CD4-positive, alpha-beta T cell treated with Interleukin-1 beta for 1 hour (primary cell): ENCODE results near the gene GRAMD1B.

Experiments used
- DNase-seq, 2 donors: peaks; one replicate each; pipeline ENCODE4 v3.0.0-alpha.2; 2020 to 2022

GRAMD1B gene

DNA sequence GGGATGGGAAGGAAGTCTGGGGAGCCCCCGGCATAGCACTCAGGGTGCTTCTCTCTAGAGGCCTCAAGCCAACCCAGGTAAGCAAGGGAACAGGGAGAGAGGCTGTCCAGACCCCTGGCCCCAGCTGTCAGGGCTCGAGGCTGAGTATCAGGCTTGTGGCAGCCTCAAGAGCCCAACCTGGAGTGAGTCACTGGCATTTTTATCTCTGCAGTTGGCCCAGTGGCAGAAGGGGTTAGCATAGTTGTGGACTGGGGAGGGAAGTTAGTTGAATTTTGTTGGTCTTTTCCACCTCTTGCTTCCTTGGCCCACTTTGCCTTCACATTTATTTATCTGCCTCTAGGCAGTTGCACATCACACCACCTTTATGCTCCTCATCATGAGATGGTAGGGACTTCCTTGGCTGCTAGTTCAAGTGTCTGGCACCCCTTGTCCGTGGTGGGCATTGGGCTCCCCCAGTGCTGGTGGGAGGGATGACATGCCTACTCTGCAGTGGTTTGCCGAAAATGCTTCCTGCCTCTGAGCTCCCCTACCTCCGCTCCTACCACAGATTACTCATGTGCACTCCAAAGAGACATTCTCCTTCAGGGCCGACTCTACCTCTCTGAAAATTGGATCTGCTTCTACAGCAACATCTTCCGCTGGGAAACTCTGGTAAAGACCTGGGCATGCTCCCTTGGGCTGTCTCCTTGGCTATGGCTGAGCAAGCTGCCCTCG, 164.3 kb downstream of the GRAMD1B start:
- no peak for DNase-seq

DNA sequence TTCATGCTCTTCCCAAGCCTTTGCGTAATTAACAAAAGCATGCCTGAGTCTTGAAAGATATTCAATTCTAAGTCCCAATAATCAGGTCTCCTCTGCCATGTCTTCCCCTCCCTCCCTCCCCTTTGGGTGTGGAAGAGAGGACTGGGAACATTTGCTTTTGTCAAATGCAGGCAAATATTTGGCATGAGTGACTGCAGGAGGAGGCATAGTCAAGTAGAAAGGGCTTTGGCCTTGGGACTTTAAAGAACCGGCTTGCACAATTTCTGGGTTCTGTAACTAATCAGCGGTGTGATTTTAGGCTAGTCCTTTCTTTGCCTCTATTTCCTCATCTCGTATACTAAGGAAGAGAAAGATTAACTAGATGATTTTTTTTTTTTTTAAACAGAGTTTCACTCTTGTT, 164.9 kb downstream of the GRAMD1B start:
- no peak for DNase-seq

DNA sequence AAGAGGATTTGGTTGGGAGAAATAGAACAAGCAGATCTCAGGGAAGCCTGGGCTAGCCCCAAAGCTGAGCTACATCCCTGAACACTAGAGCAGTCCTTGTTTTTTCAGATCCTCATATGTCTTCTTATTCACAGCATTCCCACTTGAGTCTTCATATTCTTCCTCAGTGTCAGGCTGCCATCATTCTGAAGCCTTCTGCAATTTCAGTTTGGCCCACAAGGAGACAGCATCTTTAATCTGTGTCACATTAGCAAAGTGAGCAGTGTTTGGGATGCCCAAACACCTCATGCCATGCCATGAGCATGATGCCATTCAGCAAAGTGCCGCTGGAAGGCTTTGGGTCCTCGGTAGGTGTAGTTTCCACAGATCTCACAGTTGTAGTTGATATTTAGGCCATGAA, 167.8 kb downstream of the GRAMD1B start:
- DNase-seq: no peak

DNA sequence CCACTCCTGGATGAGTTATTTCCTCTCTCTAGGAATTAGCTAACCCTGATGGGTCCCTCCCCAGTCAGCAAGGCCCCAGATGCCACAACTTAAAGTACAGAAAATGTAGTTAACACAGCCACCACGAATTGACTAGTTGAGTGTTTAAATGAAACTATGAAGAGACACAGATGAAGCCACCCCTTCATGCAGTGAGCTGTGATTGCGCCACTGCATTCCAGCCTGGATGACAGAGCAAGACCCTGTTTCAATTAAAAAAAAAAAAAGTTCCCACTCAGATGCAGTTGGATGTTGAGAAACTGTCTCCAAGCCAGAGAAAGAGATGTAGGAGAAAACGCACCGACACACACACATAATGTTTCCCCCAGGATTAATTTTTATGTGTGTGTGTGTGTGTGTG, 171.1 kb downstream of the GRAMD1B start:
- DNase-seq: no peak

DNA sequence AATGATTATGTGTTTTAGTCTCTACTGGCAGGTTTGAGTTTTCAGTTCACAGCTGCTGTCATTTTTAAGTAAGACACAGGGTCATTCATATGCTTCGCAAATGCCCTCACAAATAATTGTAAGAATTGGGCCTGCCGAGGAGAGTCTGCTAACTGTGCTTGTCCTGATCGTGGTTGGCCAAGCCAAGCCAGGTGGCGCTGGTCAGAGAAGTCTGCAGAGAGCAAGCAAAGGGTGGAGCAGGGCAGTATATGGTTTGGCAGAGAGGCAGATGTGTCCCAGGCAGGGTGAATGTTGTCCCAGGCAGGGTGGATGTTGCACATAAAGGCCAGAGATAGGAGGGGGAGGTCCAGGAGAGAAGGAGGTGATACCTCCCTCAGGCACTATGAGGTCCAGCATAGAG, 171.7 kb downstream of the GRAMD1B start:
- DNase-seq: no peak

DNA sequence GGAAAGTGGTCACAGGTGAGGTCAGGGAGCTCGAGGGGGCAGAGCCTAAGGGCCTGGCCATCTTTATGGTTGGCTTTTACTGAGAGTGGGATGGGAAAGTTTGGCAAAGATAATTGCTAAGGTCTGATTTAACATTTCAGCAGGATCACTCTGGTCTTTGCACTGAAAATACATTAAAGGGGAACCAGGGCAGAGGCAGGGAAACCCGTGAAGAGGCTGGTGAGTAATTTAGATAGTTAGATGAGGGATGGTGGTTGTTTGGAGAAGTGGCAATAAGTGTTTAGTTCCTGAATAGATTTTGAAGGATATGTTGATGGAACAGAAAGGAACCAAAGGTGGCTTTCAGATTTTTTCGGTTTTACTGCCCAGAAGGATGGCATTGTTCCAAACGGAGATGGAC, 173.6 kb downstream of the GRAMD1B start:
- DNase-seq: no peak

DNA sequence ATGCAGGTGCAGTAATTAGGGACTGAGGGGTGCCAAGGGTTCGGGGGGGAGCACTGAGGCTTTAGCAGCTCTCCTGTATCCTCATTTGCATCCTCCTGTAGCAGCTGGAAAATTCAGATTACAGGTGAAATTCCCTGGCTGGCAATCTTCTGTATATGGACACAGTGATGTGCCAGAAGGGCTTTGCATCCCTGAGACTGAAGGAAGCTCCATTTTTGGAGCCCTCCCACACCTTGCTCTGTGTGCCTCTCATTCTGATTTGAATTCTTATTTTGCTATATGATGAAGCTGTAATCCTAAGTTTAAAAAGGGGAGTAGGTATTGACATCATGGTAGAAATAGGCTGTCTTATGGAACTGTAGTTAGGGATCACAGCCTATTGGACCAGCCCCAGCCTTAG, 177.7 kb downstream of the GRAMD1B start:
- DNase-seq: no peak

- DNase-seq: no peak
These were observed 178.3 kb downstream of the GRAMD1B start for GRCh38 chr11:123608371-123608770.

DNA sequence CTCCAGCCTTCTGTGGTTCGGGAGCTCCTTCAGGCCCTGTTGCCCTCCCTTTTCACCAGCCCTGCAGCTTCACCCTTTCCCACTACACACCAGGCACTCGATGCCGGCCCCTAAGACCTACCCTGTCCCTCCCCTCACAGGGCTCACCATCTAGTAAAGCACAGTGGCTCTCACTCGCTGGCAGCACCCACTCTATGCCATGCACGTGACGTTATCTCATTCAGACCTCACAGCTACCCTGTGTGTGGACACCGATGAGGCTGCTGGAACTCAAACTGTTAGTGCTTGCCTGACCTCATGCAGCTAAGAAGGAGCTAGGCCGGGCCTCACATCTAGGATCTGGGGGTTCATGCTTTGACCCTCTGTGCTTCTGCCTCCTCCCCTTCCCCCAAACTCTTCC, 178.9 kb downstream of the GRAMD1B start:
- no peak for DNase-seq

- no peak for DNase-seq
These were observed 181.6 kb downstream of the GRAMD1B start for GRCh38 chr11:123611698-123612097.

GRCh38 chr11:123616505-123617198, 186.6 kb downstream of the GRAMD1B start:
- DNase-seq: no peak

DNA sequence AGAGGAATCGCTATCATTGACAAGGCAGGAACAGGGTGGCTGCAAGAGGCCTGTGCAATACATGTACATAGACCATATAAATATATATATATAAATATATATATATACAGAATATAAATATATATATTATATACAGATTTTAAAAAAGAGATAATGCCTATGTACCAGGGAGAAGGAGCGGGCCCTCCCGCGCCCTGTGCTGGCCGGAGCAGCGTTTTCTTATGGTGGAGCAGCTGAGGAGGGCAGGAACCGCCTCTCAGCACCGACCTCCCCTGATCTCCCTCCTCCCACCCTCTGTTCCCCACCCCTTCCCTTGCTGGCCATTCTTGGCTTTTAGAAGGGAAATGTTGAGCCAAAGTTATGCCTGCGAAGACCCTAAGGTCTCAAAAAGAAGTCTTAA, 192.5 kb downstream of the GRAMD1B start:
- DNase-seq: no peak

DNA sequence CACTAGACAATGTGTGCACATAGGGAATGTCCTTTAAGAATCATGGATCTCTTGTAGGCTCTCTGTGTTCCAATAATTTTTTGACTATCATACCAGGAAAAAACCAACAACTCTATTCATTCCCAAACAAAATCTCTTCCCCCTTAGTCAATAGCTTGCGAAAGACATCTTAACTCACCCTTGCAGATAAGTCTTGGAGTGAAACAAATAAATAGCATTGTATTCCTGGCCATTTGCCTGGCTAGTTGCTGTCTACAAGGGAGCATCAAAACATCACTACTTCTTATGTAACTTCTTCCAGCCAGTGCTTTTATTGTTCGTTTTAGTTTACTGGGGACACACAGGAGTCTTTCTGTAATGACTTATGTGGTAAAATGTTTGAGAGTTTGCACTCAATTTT, 194.9 kb downstream of the GRAMD1B start:
- no peak for DNase-seq

DNA sequence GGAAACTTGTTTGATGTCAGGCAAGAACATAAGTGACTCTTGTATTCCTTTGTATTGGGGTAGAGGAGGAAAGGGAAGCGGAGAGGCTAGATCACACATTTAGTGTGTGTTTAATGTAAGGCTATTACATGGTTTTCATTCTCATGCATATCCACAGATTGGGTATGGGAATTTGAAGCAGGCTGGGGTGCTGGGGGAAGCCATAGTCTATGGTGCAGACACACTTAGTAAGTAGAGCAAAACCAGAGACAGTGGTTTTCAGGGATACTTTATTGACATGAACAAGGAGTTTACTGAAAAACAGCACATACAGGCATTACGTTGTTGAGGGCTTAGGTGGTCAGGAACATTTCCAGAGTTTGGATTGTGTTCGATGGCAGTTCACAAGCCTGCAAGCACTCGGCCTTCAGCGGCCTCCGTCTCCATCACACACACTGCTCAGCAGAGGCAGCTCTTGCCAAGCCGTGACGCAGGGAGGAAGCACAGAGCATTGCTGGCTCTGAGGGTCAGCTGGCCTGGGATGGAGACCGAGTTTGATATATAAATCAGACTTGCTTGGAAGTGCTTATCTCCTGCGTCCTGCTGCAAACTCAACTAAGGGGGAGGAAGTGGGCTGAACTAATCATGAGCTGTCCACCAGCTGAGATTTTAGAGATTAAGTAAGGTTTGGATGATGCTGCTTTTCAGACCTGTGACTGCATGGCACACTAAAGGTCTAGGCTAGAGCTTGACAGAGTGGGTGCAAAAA, 199.0 kb downstream of the GRAMD1B start:
- DNase-seq: no peak

DNA sequence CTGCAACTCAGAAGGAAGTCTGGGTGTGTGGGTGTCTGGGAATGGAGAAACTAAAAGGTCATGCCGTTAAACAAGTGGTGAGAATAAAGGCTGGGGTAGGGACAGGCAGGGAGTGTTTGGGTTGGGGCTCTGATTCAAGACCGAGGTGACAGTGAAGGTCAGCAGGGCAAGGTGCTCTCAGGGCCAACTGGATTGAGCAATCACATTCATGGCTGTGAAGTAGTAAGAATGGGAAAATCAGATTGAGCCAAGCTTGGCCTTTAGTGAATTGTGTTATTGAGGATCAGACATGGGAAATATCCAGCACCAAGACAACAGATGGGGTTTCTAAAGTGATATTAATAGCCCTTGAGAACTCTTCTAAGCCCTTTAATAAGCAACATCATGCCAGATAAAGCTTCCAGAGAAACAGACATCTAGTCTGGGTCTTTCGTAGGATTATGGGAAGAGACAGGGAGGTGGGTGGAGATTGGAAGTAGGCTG, 200.1 kb downstream of the GRAMD1B start:
- DNase-seq: no peak

GRCh38 chr11:123640029-123640428, 210.0 kb downstream of the GRAMD1B start:
- DNase-seq: no peak

- peak; percentile 31 to 32 for DNase-seq
These were observed 210.8 kb downstream of the GRAMD1B start for GRCh38 chr11:123640677-123641494.

- no peak for DNase-seq
These were observed 211.4 kb downstream of the GRAMD1B start for GRCh38 chr11:123641495-123641840.

GRCh38 chr11:123642435-123642834, 212.4 kb downstream of the GRAMD1B start:
- DNase-seq: no peak

DNA sequence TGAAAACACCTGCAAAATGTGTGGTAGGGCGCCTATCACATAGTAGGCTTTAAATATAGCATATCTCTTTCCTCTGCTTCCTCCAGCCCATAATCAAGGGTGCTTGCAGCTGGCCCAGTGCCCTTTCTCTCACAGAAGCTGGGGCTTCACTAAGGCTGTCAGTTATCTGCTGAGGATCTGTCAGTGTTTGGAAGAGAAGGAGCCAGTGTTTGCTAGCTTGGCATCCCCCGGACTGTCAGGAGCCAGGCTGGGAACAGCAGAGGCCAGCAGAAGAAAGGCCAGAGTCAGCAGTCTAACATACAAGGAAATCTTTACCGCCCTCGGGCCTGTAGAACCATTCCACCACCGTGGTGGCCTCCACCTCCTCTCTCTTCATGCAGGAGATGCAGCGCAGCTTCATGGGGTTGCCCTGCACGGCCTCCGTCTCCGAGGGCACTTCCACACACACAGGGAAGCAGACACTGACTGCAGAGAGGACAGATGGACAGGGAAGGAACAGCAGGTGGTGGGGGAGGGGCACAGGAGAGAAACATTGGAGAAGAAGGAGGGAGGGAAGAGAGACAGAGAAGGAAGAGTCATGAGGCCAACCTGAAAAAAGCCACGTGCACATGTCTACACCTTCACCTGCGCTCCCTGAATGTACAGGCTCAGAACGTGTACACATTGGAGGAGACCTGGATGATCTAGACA, 215.4 kb downstream of the GRAMD1B start:
- DNase-seq: no peak

GRCh38 chr11:123650901-123651300, 220.8 kb downstream of the GRAMD1B start:
- no peak for DNase-seq

DNA sequence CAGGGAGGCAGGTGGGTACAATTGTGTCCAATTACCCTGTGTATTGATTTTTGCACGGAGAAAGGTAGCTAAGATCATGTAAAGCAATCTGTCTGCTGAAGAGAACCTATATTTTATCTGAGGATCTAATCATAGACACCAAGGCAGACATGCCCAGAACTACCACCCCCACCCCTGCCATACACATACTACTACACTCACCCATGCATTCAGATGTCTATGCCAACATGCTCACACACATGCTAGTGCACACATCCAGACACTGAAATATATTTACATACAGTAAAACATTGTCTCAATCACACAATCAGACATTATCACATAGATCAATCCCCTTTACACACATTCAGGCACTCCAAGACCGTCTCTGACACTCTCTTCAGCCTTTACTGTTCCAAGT, 222.5 kb downstream of the GRAMD1B start:
- DNase-seq: no peak

DNA sequence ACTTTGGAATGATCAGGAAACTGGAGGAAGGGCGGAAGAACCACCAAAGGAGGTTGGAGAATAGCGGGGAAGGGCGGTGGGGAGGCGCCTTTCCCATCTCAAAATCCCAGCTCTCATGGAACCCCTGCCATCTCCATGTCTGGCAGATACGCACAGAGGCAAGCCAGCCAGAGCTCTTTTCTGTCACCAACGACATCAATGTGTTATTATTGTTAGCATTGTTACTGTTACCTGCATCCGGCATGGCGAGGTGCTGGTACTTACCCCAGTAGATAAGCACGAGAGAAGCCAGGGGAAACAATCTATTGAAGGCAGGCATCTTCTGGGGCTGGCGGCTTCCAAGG, 223.4 kb downstream of the GRAMD1B start:
- DNase-seq: no peak
